Measurements from ENCODE around the gene ARL15.

- TF ChIP-seq POLR2AphosphoS5 (IDR thresholded peaks at IDR 0.05) = no peak
- TF ChIP-seq CTCF (IDR thresholded peaks at IDR 0.05) = no peak
Measured at GRCh38 chr5:54087436-54087835, 222.9 kb downstream of the ARL15 start.
